Suprapubic skin (tissue), 4 donors: ENCODE data around the gene MSMO1. TPM values are rescaled to one million over a fixed set of nuclear protein-coding genes. Genes with fewer than 3 reads are reported as not detected.

Experiments
- DNase-seq, 2 donors: peaks; one replicate each; pipeline ENCODE4 v3.0.0-alpha.2; 2019; ENCODE audit warnings: low spot score in 2 of 2
- H3K27ac ChIP-seq: fragments of 200-600 bp; sonication (generic); one replicate; pipeline ENCODE4 v1.5.1; 2019
- H3K27me3 ChIP-seq: fragments of 200-600 bp; sonication (generic); one replicate; pipeline ENCODE4 v1.5.1; 2019
- H3K36me3 ChIP-seq: fragments of 200-600 bp; sonication (generic); one replicate; pipeline ENCODE4 v1.5.1; 2019
- H3K4me1 ChIP-seq: fragments of 200-600 bp; sonication (generic); one replicate; pipeline ENCODE4 v1.5.1; 2019
- H3K4me3 ChIP-seq: fragments of 200-600 bp; sonication (generic); one replicate; pipeline ENCODE4 v1.5.1; 2019; ENCODE audit warnings: mild to moderate bottlenecking
- H3K9me3 ChIP-seq: fragments of 200-600 bp; sonication (generic); one replicate; pipeline ENCODE4 v1.5.1; 2019
- EP300 ChIP-seq: sonication (generic); formaldehyde crosslinking; IDR thresholded peaks from one replicate; pipeline ENCODE4 v1.6.1; 2017; ENCODE audit warnings: antibody characterized with exemption
- POLR2A ChIP-seq, 2 donors: fragments of 450-650 bp; IDR thresholded peaks; one replicate each; pipeline ENCODE4 v1.6.1; 2017; ENCODE audit warnings: antibody characterized with exemption in 2 of 2, mild to moderate bottlenecking in 2 of 2, moderate library complexity in 2 of 2
- POLR2AphosphoS5 ChIP-seq, 3 donors: sonication (generic); formaldehyde crosslinking; IDR thresholded peaks; one replicate each; pipeline ENCODE4 v1.6.1; 2017; ENCODE audit warnings: antibody characterized with exemption in 3 of 3
- WGBS: methylation state at CpG from one replicate; pipeline ENCODE4 v1.1.5; 2018; 5-methylcytosine and 5-hydroxymethylcytosine counted together
- total RNA-seq, 4 donors: library from RNA; depleted of rRNA; stranded (reverse); fragments of >200 nt; gene quantifications; one replicate each; pipeline ENCODE4 v1.1.0, GENCODE V29; 2016
- TF ChIP-seq, protein P1 (sequence below), 2 donors: fragments of 200-600 bp in 1 of 2; fragments of 450-650 bp in 1 of 2; sonication (generic) in 1 of 2; IDR thresholded peaks; one replicate each; pipeline ENCODE4 v1.5.1; 2016 to 2019; ENCODE audit warnings: antibody characterized with exemption in 2 of 2, mild to moderate bottlenecking in 1 of 2, moderate library complexity in 1 of 2

The MSMO1 gene
- total RNA-seq, 4 donors from 2014 or later, result 48.8 to 173 (median 133) TPM

DNA sequence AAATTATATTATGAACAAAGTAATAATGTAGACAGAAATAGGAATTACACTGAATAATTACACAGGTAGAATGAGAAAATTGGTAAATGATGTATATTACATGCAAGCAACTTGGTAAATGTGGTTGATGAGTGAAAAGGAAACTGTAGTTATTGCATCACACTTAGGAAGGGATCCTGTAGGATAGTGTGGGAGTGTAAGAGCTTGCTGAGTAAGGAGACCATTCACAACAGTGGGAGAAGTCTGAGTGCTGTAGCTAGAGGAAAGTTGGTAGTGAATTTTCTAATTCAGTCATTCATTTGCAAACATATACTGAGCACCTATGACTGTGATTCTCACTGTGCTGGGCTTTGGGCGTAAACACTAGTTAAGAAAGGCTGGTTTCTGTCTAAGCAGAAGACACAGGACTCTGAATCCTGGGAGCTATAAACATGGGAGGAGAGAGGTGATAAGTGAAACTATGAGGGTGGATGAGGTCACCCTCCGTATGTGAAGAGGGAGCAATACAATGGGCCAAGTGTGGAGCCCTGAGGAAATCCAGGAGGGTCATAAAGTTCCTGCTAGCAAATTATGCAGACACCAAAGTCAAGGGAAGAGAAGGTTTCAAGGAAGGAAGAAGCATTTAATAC lies 37.1 kb downstream of the MSMO1 start:
- Histone ChIP-seq H3K9me3 (no peaks in the 10 kb centered on the region), H3K27ac (no peak overlapping the region), H3K4me1 (peaks cover 11% of the 10 kb centered on the region), H3K36me3 (no peaks in the 10 kb centered on the region), H3K27me3 (no peaks in the 10 kb centered on the region), H3K4me3 (no peak overlapping the region)
- DNase-seq, result no peak
- WGBS, result 56% methylated on average over 2 of the region's 2 CpGs
- TF ChIP-seq POLR2AphosphoS5 (IDR thresholded peaks at IDR 0.05) (no peak), POLR2A (IDR thresholded peaks at IDR 0.05) (no peak), EP300 (no peak)
- TF ChIP-seq, protein P1, sequence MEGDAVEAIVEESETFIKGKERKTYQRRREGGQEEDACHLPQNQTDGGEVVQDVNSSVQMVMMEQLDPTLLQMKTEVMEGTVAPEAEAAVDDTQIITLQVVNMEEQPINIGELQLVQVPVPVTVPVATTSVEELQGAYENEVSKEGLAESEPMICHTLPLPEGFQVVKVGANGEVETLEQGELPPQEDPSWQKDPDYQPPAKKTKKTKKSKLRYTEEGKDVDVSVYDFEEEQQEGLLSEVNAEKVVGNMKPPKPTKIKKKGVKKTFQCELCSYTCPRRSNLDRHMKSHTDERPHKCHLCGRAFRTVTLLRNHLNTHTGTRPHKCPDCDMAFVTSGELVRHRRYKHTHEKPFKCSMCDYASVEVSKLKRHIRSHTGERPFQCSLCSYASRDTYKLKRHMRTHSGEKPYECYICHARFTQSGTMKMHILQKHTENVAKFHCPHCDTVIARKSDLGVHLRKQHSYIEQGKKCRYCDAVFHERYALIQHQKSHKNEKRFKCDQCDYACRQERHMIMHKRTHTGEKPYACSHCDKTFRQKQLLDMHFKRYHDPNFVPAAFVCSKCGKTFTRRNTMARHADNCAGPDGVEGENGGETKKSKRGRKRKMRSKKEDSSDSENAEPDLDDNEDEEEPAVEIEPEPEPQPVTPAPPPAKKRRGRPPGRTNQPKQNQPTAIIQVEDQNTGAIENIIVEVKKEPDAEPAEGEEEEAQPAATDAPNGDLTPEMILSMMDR (IDR thresholded peaks at IDR 0.05), result no peak

DNA sequence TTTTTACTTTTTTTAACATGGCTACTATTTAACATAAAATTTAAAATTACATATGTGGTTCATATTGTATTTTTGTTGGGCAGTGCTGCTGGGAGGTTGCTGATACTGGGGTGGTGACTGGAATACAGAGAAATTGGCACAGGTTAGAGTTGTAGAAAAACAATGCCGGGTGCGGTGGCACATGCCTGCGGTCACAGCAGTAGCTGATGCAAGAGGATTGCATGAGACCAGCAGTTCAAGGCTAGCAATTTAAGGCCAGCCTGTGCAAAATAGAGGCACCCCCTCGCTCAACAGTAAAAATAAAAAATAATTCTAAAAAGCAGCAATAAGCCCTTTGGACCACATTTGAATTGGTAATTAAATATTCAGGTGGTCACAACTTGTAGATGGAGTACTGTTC lies 39.6 kb downstream of the MSMO1 start:
- Histone ChIP-seq H3K4me3 (no peak overlapping the region), H3K36me3 (no peaks in the 10 kb centered on the region), H3K4me1 (no peaks in the 10 kb centered on the region), H3K27me3 (no peaks in the 10 kb centered on the region), H3K27ac (no peak overlapping the region), H3K9me3 (no peaks in the 10 kb centered on the region)
- 74% methylated on average over 4 of the region's 4 CpGs for WGBS
- TF ChIP-seq EP300 (no peak), POLR2AphosphoS5 (IDR thresholded peaks at IDR 0.05) (no peak), POLR2A (IDR thresholded peaks at IDR 0.05) (no peak)
- TF ChIP-seq, protein P1 (IDR thresholded peaks at IDR 0.05), result no peak
- DNase-seq, result no peak

DNA sequence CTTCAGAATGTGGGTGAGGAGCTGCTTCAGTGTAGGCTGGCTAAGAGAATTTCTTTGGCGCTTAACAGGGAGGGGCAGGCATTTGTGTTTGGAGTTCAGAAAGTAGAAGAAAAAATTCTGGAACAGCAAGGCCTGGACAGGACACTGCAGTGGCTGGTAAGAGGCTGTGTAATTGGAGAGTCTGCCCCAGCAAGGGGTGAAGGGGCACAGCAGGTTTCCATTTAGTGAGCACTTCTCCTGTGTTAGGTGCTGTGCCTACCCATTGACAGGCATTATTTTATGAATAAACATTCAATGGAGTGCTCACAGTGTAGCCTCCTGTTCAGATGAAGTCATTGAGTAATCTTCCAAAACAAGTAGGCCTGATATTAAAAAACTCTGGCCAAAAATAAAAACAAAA lies 40.6 kb downstream of the MSMO1 start:
- Histone ChIP-seq H3K27ac (no peak overlapping the region), H3K4me3 (no peak overlapping the region), H3K4me1 (no peaks in the 10 kb centered on the region), H3K36me3 (no peaks in the 10 kb centered on the region), H3K9me3 (no peaks in the 10 kb centered on the region), H3K27me3 (no peaks in the 10 kb centered on the region)
- no peak for DNase-seq
- TF ChIP-seq POLR2A (IDR thresholded peaks at IDR 0.05), result no peak
- TF ChIP-seq POLR2AphosphoS5 (IDR thresholded peaks at IDR 0.05), result no peak
- TF ChIP-seq, protein P1 (IDR thresholded peaks at IDR 0.05), result no peak
- no peak for TF ChIP-seq EP300
- WGBS, result 69% methylated on average over 1 of the region's 1 CpG

DNA sequence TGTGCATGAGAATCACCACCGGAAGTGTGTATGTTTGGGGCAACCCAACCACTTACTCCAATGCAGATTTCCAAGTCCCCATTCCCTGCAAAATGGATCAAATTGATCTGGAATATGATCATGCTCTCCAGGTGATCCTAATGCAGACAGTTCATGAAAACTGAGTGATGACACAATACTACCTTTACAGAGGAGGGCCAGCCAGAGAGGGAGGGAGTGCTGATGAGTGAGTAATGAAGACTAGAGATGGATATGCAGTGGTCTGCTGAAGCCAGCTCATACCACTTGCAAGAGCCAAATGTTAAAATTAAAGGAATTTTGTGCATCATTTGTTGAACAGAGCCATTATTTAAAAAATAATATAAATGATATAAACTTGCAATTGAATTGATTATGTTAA lies 41.1 kb downstream of the MSMO1 start:
- Histone ChIP-seq H3K9me3 (no peaks in the 10 kb centered on the region), H3K27ac (no peak overlapping the region), H3K4me3 (no peak overlapping the region), H3K27me3 (no peaks in the 10 kb centered on the region), H3K36me3 (no peaks in the 10 kb centered on the region), H3K4me1 (no peaks in the 10 kb centered on the region)
- WGBS, result 97% methylated on average over 1 of the region's 1 CpG
- no peak for TF ChIP-seq POLR2A (IDR thresholded peaks at IDR 0.05)
- TF ChIP-seq, protein P1 (IDR thresholded peaks at IDR 0.05), result no peak
- no peak for TF ChIP-seq EP300
- TF ChIP-seq POLR2AphosphoS5 (IDR thresholded peaks at IDR 0.05), result no peak
- no peak for DNase-seq

DNA sequence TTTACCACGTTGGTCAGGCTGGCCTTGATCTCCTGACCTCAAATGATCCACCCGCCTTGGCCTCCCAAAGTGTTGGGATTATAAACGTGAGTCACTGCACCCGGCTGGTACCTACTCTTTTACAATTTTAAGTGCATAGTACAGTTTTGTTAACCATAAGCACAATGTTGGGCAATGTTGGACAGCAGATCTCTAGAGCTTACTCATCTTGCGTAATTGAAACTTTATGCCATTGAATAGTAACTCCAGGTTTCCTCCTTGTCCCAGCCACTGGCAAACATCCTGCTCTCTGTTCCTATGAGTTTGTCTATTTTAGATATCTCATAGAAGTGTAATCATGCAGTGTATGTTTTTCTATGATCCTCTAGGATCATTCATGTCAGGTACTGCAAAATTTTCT lies 42.1 kb downstream of the MSMO1 start:
- WGBS, result 72% methylated on average over 5 of the region's 5 CpGs
- Histone ChIP-seq H3K27me3 (no peaks in the 10 kb centered on the region), H3K4me3 (no peak overlapping the region), H3K36me3 (no peaks in the 10 kb centered on the region), H3K4me1 (no peaks in the 10 kb centered on the region), H3K9me3 (no peaks in the 10 kb centered on the region), H3K27ac (no peak overlapping the region)
- DNase-seq, result no peak
- TF ChIP-seq POLR2AphosphoS5 (IDR thresholded peaks at IDR 0.05) (no peak), POLR2A (IDR thresholded peaks at IDR 0.05) (no peak), EP300 (no peak)
- TF ChIP-seq, protein P1 (IDR thresholded peaks at IDR 0.05), result no peak
